ENCODE measurements around the gene PPIL4.

DNA sequence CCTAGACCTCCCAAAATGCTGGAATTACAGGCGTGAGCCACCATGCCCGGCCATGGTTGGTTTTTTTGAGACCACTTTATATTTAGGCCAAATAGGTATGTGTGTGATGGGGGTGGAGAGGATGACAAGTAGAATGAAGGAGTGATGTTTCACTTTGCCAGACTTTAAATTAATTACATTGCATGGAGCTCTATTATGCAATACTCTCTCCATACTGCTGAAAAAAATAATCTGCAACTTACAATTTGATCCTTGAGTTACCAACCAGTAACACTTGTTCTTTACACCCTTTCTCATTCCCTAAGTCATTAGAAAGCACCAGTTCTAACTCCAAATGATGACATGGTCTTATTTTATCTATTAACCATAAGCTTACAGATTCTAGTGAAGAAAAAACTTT, 47.1 kb upstream of the PPIL4 start:
- TF ChIP-seq BHLHE40 (IDR thresholded peaks at IDR 0.05; ENCODE audit: borderline replicate concordance in 1 of 2, low read depth in 2 of 2, low read length in 1 of 2), result no peak
- TF ChIP-seq SMC3 (IDR thresholded peaks at IDR 0.05; ENCODE audit: borderline replicate concordance, low read length), result no peak
- TF ChIP-seq, protein P1, sequence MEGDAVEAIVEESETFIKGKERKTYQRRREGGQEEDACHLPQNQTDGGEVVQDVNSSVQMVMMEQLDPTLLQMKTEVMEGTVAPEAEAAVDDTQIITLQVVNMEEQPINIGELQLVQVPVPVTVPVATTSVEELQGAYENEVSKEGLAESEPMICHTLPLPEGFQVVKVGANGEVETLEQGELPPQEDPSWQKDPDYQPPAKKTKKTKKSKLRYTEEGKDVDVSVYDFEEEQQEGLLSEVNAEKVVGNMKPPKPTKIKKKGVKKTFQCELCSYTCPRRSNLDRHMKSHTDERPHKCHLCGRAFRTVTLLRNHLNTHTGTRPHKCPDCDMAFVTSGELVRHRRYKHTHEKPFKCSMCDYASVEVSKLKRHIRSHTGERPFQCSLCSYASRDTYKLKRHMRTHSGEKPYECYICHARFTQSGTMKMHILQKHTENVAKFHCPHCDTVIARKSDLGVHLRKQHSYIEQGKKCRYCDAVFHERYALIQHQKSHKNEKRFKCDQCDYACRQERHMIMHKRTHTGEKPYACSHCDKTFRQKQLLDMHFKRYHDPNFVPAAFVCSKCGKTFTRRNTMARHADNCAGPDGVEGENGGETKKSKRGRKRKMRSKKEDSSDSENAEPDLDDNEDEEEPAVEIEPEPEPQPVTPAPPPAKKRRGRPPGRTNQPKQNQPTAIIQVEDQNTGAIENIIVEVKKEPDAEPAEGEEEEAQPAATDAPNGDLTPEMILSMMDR (IDR thresholded peaks at IDR 0.05 in 2 of 3, conservative IDR thresholded peaks at IDR 0.05 in 1 of 3; ENCODE audit: control insufficient read depth in 2 of 3, extremely low read depth in 1 of 3, insufficient read depth in 1 of 3, low read depth in 3 of 3, low read length in 3 of 3), result no peak
- no peak for TF ChIP-seq ATF3 (IDR thresholded peaks at IDR 0.05; ENCODE audit: borderline replicate concordance, extremely low read depth, low read depth, low read length)
- TF ChIP-seq JUND (IDR thresholded peaks at IDR 0.05; ENCODE audit: low read depth, low read length), result no peak
- no peak for TF ChIP-seq MYC (IDR thresholded peaks at IDR 0.05; ENCODE audit: insufficient read depth, insufficient read length, insufficient replicate concordance, low read length, severe bottlenecking)
- no peak for TF ChIP-seq CREB1 (IDR thresholded peaks at IDR 0.05; ENCODE audit: low read depth)
- no peak for TF ChIP-seq POLR2A (IDR thresholded peaks at IDR 0.05; ENCODE audit: low read depth, low read length)
- TF ChIP-seq, protein P2, sequence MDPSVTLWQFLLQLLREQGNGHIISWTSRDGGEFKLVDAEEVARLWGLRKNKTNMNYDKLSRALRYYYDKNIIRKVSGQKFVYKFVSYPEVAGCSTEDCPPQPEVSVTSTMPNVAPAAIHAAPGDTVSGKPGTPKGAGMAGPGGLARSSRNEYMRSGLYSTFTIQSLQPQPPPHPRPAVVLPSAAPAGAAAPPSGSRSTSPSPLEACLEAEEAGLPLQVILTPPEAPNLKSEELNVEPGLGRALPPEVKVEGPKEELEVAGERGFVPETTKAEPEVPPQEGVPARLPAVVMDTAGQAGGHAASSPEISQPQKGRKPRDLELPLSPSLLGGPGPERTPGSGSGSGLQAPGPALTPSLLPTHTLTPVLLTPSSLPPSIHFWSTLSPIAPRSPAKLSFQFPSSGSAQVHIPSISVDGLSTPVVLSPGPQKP (IDR thresholded peaks at IDR 0.05; ENCODE audit: low read depth, low read length), result no peak
- TF ChIP-seq EZH2 (IDR thresholded peaks at IDR 0.05; ENCODE audit: borderline replicate concordance, control insufficient read depth, low read depth, low read length), result no peak
- TF ChIP-seq GABPA (IDR thresholded peaks at IDR 0.05; ENCODE audit: low read depth), result no peak
- no peak for TF ChIP-seq FOXK2 (IDR thresholded peaks at IDR 0.05)
- no peak for TF ChIP-seq SUZ12 (IDR thresholded peaks at IDR 0.05; ENCODE audit: unreplicated experiment)
